GM18861 (cell line): ENCODE data around the gene FAM32A.

Experiments used
- ATAC-seq: cut with Tn5 transposase; IDR thresholded peaks from one replicate; pipeline ENCODE4 v1.9.1; 2021; ENCODE audit not compliant: unreplicated experiment

FAM32A gene

GRCh38 chr19:16224293-16225045 lies 39.3 kb downstream of the FAM32A start:
- no peak for ATAC-seq

GRCh38 chr19:16225279-16226183 lies 40.3 kb downstream of the FAM32A start:
- ATAC-seq, result no peak

GRCh38 chr19:16226184-16226591 lies 41.0 kb downstream of the FAM32A start:
- ATAC-seq, result no peak

GRCh38 chr19:16226878-16227836 lies 41.9 kb downstream of the FAM32A start:
- ATAC-seq, result no peak

- ATAC-seq, result no peak
These were observed 42.8 kb downstream of the FAM32A start for GRCh38 chr19:16227837-16228636.

- no peak for ATAC-seq
These were observed 43.6 kb downstream of the FAM32A start for GRCh38 chr19:16228637-16229321.

- ATAC-seq, result no peak
These were observed 44.1 kb downstream of the FAM32A start for GRCh38 chr19:16229322-16229641.

GRCh38 chr19:16232127-16232526 lies 46.9 kb downstream of the FAM32A start:
- no peak for ATAC-seq

DNA sequence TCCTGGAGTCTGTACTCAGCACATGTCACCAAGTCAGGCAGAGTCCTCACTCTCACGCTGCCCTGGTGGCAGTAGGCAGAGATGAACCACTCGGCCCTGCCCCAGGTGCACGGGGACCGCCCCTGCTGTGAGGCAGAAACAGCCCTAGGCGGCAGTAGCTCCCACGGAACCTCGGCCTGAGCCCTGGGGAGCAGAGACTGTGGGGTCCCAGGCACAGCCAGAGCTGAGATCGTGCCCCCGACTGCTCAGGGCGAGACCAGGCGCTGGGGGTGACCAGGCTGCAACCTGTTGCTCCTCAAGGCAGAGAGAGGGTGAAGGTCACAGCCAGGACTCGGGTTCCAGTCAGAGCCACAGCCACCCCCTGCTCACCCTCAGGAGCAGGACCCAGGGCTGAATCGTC lies 47.4 kb downstream of the FAM32A start:
- ATAC-seq, result no peak

DNA sequence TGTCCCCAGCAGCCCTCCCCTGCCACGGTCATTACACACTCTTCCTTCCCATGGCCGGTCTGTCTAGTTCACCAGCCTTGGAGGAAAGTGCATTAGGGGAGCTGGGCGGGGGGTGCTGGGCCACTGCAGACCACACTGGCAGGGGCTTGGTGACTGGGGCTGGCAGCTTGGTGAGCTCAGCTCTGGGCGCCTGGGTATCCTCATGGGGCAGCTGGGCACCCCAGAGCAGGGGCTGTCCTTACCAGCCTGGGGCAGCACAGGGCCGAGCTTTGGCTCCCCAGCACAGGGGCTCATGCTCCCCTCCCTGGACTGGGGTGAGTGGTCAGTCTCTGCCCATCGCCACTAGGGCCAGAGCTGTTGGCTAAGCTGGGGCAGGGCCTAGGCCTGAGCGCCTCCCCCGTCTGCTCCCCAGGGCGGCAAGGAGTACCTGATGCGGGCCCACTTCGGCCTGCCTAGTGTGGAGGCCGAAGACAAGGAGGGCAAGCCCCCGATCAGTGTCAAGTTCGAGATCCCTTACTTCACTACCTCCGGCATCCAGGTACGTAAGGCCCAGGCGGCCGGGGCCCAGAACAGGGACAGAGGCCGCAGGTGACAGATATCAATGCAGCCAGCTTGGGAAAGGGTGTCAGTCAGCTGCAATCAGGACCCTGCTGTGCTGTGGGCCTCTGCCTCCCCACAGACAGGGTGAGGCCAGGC lies 48.0 kb downstream of the FAM32A start:
- ATAC-seq, result no peak

DNA sequence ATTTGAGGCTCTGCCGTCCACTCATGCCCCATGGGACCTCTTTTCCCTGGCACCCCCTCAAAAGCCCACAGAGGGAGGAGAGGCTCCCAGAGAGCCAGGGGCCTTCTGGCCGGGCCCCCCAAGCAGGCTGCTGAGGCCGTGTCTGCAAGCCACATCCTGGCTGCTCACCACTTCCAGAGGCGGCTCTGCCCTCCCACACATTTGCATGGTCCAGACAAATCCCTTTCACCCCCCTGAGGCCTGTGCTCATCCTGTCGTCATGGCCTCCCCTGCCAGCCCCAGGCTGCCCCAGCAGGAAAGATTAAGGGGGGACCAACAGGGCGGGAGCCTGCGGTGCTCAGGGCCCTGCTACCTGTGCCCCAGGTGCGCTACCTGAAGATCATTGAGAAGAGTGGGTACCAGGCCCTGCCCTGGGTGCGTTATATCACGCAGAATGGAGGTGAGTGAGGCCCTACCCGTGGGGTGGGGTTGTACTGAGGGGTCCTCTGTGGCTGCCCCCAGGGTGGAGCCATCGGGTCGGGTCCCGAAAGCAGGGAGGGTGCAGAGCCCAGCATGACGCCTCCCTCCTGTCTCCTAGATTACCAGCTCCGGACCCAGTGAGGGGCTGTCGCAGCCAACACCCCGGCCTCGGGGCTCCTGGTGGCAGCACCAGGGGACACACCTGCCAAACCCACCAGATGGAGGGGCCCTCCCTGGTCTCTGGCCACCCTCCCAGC lies 48.8 kb downstream of the FAM32A start:
- no peak for ATAC-seq

DNA sequence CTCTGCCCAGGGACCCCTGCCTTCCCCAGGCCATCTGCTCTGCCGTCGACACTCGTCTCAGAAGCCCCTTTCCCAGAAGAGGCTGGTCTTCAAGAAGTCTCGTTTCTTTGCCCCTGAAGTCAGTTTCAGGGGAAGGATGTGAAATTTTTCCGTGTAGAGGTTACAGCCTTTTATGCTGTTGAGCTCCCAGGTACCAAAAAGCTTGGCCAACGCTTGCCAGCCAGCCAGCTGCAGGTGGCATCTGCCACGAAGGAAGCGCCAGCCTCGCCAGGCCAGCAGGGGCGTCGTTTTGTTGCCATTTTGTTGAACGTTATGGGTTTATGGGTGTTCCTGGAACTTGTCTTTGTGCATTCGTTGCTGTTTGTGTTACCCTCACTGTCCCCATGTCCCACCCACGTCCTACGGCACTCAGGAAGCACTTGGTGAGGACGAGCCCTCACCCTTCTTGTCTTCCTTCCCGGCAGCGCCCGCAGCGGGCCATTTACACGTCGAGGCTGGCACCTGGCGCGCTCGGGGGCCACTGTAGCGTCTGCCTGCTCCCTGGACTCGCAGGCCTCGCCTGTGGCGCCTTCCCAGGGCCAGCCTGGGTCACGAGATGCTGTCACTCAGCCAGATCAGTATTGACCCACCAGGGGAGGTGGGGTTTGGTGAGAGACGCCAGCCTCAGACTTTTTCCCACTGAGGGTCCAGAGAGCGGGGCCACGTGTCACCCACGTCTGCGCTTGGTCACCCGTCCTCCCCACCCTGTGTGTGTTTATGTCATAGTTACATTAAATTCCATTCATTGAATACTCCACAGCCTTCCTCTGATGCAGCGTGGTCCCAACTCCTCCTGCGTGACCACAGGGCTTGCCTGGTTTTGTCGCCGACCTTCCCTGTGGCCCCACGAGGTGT lies 49.6 kb downstream of the FAM32A start:
- ATAC-seq, result no peak

DNA sequence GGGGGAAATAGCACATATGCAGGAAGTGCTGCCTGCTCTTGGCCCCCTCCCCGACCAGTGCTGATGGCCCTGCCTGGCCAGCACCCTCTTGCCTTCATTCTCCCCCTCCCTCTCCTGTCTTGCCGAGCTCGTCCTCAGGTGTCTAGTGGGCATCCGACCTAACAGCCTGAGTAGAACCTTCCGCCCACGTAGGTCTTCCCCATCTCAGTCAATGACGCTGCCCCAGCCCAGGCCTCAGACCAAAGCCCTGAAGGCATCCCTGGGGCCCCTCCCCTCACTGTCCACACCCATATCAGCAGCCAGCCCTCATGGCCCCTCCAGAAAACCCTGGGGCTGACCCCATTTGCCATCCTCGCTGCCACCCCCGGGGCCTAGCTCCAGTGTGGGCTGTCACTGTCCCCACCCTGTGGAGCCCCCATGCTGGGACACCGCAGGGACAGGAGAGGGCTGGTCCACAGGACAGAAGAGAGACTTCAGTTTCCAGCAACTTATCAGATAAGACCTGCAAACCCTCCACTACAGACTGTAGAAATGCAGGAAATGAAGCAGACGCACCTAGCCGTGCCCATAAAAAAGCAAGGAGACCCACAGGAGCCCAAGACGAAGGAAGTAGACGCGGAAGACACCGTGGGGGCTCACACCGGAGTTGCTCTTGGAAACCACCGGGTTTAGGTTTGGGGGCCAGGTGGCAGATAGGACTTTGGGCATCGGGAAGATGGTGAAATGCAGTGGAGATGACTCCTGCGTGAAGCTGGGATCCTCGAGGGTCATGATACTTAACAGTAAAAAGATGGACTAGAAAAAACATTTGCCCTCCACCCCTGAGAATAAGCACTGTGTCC lies 50.8 kb downstream of the FAM32A start:
- ATAC-seq, result no peak
